ENCODE measurements around the gene CCDC159.

The CCDC159 gene

DNA sequence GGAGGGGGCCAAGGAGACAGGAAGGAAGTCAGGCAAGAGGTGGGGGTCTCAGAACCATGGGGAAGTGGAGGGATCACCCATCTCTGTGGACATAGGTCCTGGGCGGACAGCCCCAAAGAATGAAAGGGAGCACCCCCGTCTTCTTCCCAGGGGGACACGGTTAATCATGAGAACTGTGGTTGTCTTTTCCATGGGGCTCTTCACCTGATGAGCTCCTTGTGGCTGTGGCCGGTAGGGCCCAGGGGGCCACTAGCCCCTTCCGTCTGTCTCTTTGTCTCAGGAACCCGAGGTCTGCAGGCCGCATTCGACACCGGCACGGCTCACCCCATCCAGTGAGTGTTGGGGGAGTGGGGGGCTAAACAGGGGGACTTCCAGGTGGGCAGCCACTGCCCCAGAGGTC lies 17.6 kb downstream of the CCDC159 start:
- H3K9me3 ChIP-seq (ENCODE audit: severe bottlenecking), result no peaks in the 10 kb centered on the region
- TF ChIP-seq, protein P1, sequence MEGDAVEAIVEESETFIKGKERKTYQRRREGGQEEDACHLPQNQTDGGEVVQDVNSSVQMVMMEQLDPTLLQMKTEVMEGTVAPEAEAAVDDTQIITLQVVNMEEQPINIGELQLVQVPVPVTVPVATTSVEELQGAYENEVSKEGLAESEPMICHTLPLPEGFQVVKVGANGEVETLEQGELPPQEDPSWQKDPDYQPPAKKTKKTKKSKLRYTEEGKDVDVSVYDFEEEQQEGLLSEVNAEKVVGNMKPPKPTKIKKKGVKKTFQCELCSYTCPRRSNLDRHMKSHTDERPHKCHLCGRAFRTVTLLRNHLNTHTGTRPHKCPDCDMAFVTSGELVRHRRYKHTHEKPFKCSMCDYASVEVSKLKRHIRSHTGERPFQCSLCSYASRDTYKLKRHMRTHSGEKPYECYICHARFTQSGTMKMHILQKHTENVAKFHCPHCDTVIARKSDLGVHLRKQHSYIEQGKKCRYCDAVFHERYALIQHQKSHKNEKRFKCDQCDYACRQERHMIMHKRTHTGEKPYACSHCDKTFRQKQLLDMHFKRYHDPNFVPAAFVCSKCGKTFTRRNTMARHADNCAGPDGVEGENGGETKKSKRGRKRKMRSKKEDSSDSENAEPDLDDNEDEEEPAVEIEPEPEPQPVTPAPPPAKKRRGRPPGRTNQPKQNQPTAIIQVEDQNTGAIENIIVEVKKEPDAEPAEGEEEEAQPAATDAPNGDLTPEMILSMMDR (IDR thresholded peaks at IDR 0.05; ENCODE audit: poor library complexity, severe bottlenecking), result no peak
- DNase-seq (ENCODE audit: low spot score), result no peak
- no peaks in the 10 kb centered on the region for H3K27me3 ChIP-seq (ENCODE audit: insufficient read depth, poor library complexity, severe bottlenecking)
- no peak overlapping the region for H3K4me3 ChIP-seq (ENCODE audit: severe bottlenecking)
- no peaks in the 10 kb centered on the region; the same call in none of the 2 replicates for H3K36me3 ChIP-seq (ENCODE audit: low read depth)
- no peak overlapping the region for H3K27ac ChIP-seq (ENCODE audit: poor library complexity, severe bottlenecking)
- H3K4me1 ChIP-seq (ENCODE audit: insufficient read depth, poor library complexity, severe bottlenecking), result no peaks in the 10 kb centered on the region
- ATAC-seq (ENCODE audit: low read depth), result no peak

DNA sequence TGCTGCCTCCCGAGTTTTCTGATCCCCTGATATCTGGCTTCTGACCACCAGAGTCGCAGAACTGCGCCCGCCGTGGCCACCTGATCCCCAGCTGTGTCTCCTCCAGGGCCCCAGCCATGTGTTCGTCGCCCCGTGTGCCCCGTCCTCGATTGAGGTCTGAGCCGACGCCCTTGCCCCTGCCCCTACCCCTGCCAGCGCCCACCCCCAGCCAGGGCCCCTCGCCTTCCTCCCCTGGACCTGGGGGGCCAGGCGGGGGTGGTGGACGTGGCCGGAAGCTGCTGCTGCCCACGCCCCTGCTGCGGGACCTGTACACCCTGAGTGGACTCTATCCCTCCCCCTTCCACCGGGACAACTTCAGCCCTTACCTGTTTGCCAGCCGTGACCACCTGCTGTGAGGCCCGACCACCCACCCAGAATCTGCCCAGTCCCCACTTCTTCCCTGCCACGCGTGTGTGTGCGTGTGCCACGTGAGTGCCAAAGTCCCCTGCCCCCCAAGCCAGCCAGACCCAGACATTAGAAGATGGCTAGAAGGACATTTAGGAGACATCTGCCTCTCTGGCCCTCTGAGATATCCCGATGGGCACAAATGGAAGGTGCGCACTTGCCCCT lies 18.1 kb downstream of the CCDC159 start:
- no peak for DNase-seq (ENCODE audit: low spot score)
- Histone ChIP-seq H3K9me3 (ENCODE audit: severe bottlenecking) (no peaks in the 10 kb centered on the region), H3K27ac (ENCODE audit: poor library complexity, severe bottlenecking) (no peak overlapping the region), H3K4me1 (ENCODE audit: insufficient read depth, poor library complexity, severe bottlenecking) (no peaks in the 10 kb centered on the region), H3K27me3 (ENCODE audit: insufficient read depth, poor library complexity, severe bottlenecking) (no peaks in the 10 kb centered on the region), H3K4me3 (ENCODE audit: severe bottlenecking) (no peak overlapping the region), H3K36me3 (ENCODE audit: low read depth) (no peaks in the 10 kb centered on the region; the same call in none of the 2 replicates)
- ATAC-seq (ENCODE audit: low read depth), result no peak
- TF ChIP-seq, protein P1 (IDR thresholded peaks at IDR 0.05; ENCODE audit: poor library complexity, severe bottlenecking), result no peak

DNA sequence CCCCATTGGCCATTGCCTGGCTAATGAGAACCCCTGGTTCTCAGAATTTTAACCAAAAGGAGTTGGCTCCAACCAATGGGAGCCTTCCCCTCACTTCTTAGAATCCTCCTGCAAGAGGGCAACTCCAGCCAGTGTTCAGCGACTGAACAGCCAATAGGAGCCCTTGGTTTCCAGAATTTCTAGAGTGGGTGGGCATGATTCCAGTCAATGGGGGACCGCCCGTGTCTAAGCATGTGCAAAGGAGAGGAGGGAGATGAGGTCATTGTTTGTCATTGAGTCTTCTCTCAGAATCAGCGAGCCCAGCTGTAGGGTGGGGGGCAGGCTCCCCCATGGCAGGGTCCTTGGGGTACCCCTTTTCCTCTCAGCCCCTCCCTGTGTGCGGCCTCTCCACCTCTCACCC lies 18.6 kb downstream of the CCDC159 start:
- no peaks in the 10 kb centered on the region; the same call in none of the 2 replicates for H3K36me3 ChIP-seq (ENCODE audit: low read depth)
- H3K27me3 ChIP-seq (ENCODE audit: insufficient read depth, poor library complexity, severe bottlenecking), result no peaks in the 10 kb centered on the region
- H3K27ac ChIP-seq (ENCODE audit: poor library complexity, severe bottlenecking), result no peak overlapping the region
- no peak overlapping the region for H3K4me3 ChIP-seq (ENCODE audit: severe bottlenecking)
- DNase-seq (ENCODE audit: low spot score) (no peak), ATAC-seq (ENCODE audit: low read depth) (no peak)
- TF ChIP-seq, protein P1 (IDR thresholded peaks at IDR 0.05; ENCODE audit: poor library complexity, severe bottlenecking), result no peak
- H3K9me3 ChIP-seq (ENCODE audit: severe bottlenecking), result no peaks in the 10 kb centered on the region
- H3K4me1 ChIP-seq (ENCODE audit: insufficient read depth, poor library complexity, severe bottlenecking), result no peaks in the 10 kb centered on the region

DNA sequence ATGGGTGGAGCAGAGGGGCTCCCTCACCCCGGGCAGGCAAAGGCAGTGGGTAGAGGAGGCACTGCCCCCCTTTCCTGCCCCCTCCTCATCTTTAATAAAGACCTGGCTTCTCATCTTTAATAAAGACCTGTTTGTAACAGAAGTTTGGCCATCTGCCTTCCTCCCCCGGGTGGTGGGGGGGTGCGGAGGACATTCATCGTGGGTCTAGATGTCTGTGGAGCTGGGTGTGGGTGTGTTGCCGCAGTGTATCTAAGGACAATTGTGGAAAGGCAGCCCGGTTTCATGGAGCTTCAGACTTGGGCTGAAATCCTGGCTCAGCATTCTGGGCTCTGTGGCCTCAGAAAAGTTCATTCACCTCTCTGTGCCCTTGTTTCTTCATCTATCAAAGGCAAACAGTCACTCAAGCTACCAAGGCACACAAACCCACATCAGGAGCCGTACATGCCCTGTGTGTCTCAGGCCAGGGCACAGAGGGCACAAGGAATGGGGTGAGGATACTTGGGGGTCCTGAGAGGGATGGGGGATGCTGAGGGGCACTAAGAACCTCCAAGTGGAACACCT lies 19.3 kb downstream of the CCDC159 start:
- no peak for DNase-seq (ENCODE audit: low spot score)
- ATAC-seq (ENCODE audit: low read depth), result no peak
- H3K9me3 ChIP-seq (ENCODE audit: severe bottlenecking), result no peaks in the 10 kb centered on the region
- H3K27me3 ChIP-seq (ENCODE audit: insufficient read depth, poor library complexity, severe bottlenecking), result no peaks in the 10 kb centered on the region
- TF ChIP-seq, protein P1 (IDR thresholded peaks at IDR 0.05; ENCODE audit: poor library complexity, severe bottlenecking), result no peak
- no peaks in the 10 kb centered on the region; the same call in none of the 2 replicates for H3K36me3 ChIP-seq (ENCODE audit: low read depth)
- H3K4me3 ChIP-seq (ENCODE audit: severe bottlenecking), result no peak overlapping the region
- H3K27ac ChIP-seq (ENCODE audit: poor library complexity, severe bottlenecking), result no peak overlapping the region
- no peaks in the 10 kb centered on the region for H3K4me1 ChIP-seq (ENCODE audit: insufficient read depth, poor library complexity, severe bottlenecking)

DNA sequence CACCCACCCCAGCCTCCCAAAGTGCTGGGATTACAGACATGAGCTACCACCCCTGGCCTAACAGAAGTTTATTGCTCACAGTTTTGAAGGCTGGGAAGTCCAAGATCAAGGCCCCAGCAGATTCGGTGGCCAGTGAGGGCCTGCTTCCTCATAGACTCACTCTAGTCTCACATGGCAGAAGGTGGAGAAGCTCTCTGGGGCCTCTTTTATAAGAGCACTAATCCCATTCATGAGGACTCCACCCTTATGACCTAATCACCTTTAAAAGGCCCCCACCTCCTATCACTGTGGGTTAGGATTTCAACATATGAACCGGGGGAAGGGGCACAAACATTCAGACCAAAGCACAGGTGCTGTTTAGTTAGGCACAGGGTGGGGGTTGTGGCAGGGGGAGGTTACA lies 21.2 kb downstream of the CCDC159 start:
- Histone ChIP-seq H3K9me3 (ENCODE audit: severe bottlenecking) (no peaks in the 10 kb centered on the region), H3K4me1 (ENCODE audit: insufficient read depth, poor library complexity, severe bottlenecking) (no peaks in the 10 kb centered on the region), H3K27ac (ENCODE audit: poor library complexity, severe bottlenecking) (no peak overlapping the region), H3K4me3 (ENCODE audit: severe bottlenecking) (no peak overlapping the region), H3K27me3 (ENCODE audit: insufficient read depth, poor library complexity, severe bottlenecking) (no peaks in the 10 kb centered on the region), H3K36me3 (ENCODE audit: low read depth) (no peaks in the 10 kb centered on the region; the same call in none of the 2 replicates)
- TF ChIP-seq, protein P1 (IDR thresholded peaks at IDR 0.05; ENCODE audit: poor library complexity, severe bottlenecking), result no peak
- ATAC-seq (ENCODE audit: low read depth), result no peak
- no peak for DNase-seq (ENCODE audit: low spot score)

All from RWPE2 (cell line).